ENCODE measurements around the gene TNRC6B. TPM values are rescaled to one million over a fixed set of nuclear protein-coding genes. Genes with fewer than 3 reads are reported as not detected.
"Not testable (repeated sequence)": the region's sequence is repeated elsewhere in the genome, so short reads cannot be mapped to it uniquely, and the experiment has no call there.

TNRC6B gene
- total RNA-seq, 4 donors from 2014 or later = 10.5 to 76.0 (median 37.2) TPM

- Histone ChIP-seq H3K27me3 (no peaks in the 10 kb centered on the region), H3K4me3 (no peak overlapping the region), H3K4me1 (no peaks in the 10 kb centered on the region), H3K9me3 (no peaks in the 10 kb centered on the region), H3K27ac (no peak overlapping the region), H3K36me3 (no peaks in the 10 kb centered on the region)
- TF ChIP-seq CTCF (IDR thresholded peaks at IDR 0.05) (no peak), POLR2A (IDR thresholded peaks at IDR 0.05) (no peak)
- no peak for DNase-seq
- intact Hi-C loops (cut with DNase I; ENCODE audit: low total_unique reads) = no loop called here
These were observed 24.5 kb upstream of the TNRC6B start for GRCh38 chr22:40153192-40153591.

GRCh38 chr22:40153705-40154104 is 24.0 kb upstream of the TNRC6B start:
- H3K27ac ChIP-seq = no peak overlapping the region
- H3K4me1 ChIP-seq = no peaks in the 10 kb centered on the region
- DNase-seq = no peak
- TF ChIP-seq CTCF (IDR thresholded peaks at IDR 0.05) = no peak
- TF ChIP-seq POLR2A (IDR thresholded peaks at IDR 0.05) = no peak
- no peaks in the 10 kb centered on the region for H3K36me3 ChIP-seq
- no peak overlapping the region for H3K4me3 ChIP-seq
- no peaks in the 10 kb centered on the region for H3K27me3 ChIP-seq
- H3K9me3 ChIP-seq = no peaks in the 10 kb centered on the region
- intact Hi-C loops (cut with DNase I; ENCODE audit: low total_unique reads) = no loop called here

GRCh38 chr22:40156001-40156516 is 21.7 kb upstream of the TNRC6B start:
- intact Hi-C loops (cut with DNase I; ENCODE audit: low total_unique reads) = no loop called here
- Histone ChIP-seq H3K4me1 (no peaks in the 10 kb centered on the region), H3K36me3 (no peaks in the 10 kb centered on the region), H3K27me3 (no peaks in the 10 kb centered on the region), H3K27ac (peak overlapping the region; percentile 17 to 38), H3K4me3 (no peak overlapping the region), H3K9me3 (no peaks in the 10 kb centered on the region)
- TF ChIP-seq POLR2A (IDR thresholded peaks at IDR 0.05) = no peak
- TF ChIP-seq CTCF (IDR thresholded peaks at IDR 0.05) = peak in 1 of 4 experiments; percentile 6
- no peak for DNase-seq

GRCh38 chr22:40156682-40157081 is 21.0 kb upstream of the TNRC6B start:
- DNase-seq; H3K4me1 ChIP-seq; H3K4me3 ChIP-seq; H3K36me3 ChIP-seq; H3K27me3 ChIP-seq; H3K9me3 ChIP-seq; intact Hi-C loops (cut with DNase I; ENCODE audit: low total_unique reads): not testable (repeated sequence)
- peak overlapping the region; percentile 17 to 38 for H3K27ac ChIP-seq

GRCh38 chr22:40157330-40157945 is 20.3 kb upstream of the TNRC6B start:
- Histone ChIP-seq H3K4me3 (no peak overlapping the region), H3K4me1 (no peaks in the 10 kb centered on the region), H3K9me3 (no peaks in the 10 kb centered on the region), H3K36me3 (no peaks in the 10 kb centered on the region), H3K27me3 (no peaks in the 10 kb centered on the region), H3K27ac (peak overlapping the region in 1 of 2 donors; percentile 38)
- intact Hi-C loops (cut with DNase I; ENCODE audit: low total_unique reads) = no loop called here
- TF ChIP-seq CTCF (IDR thresholded peaks at IDR 0.05) = no peak
- DNase-seq = no peak

- Histone ChIP-seq H3K36me3 (no peaks in the 10 kb centered on the region), H3K4me3 (no peak overlapping the region), H3K27me3 (no peaks in the 10 kb centered on the region), H3K9me3 (no peaks in the 10 kb centered on the region), H3K27ac (no peak overlapping the region), H3K4me1 (no peaks in the 10 kb centered on the region)
- TF ChIP-seq CTCF (IDR thresholded peaks at IDR 0.05) = no peak
- no peak for TF ChIP-seq POLR2A (IDR thresholded peaks at IDR 0.05)
- intact Hi-C loops (cut with DNase I; ENCODE audit: low total_unique reads) = no loop called here
- no peak for DNase-seq
These were observed 16.5 kb upstream of the TNRC6B start for GRCh38 chr22:40161194-40161593.

GRCh38 chr22:40165537-40165936 is 12.2 kb upstream of the TNRC6B start:
- DNase-seq; H3K4me3 ChIP-seq; intact Hi-C loops (cut with DNase I; ENCODE audit: low total_unique reads); H3K27me3 ChIP-seq; H3K36me3 ChIP-seq; H3K27ac ChIP-seq; H3K9me3 ChIP-seq; H3K4me1 ChIP-seq: not testable (repeated sequence)
